HEK293 (cell line): ENCODE measurements around the gene CCDC122.

Experiments used
- EGR2 ChIP-seq: fragments of 450-650 bp; formaldehyde crosslinking; IDR thresholded peaks from 2 replicates; pipeline ENCODE4 v1.5.1; 2016; ENCODE audit warnings: low read depth, missing biosample characterization, missing genetic modification characterization
- SP2 ChIP-seq: fragments of 450-650 bp; formaldehyde crosslinking; IDR thresholded peaks from 2 replicates; pipeline ENCODE4 v1.5.1; 2016; ENCODE audit warnings: missing biosample characterization, missing genetic modification characterization
- ZNF133 ChIP-seq: fragments of 450-650 bp; formaldehyde crosslinking; IDR thresholded peaks from 2 replicates; pipeline ENCODE4 v1.5.1; 2016; ENCODE audit warnings: missing biosample characterization, missing genetic modification characterization
- ZNF302 ChIP-seq: fragments of 450-650 bp; formaldehyde crosslinking; IDR thresholded peaks from 2 replicates; pipeline ENCODE4 v1.5.1; 2016; ENCODE audit warnings: missing biosample characterization, missing genetic modification characterization, low read depth
- ZNF785 ChIP-seq: fragments of 450-650 bp; formaldehyde crosslinking; IDR thresholded peaks from 2 replicates; pipeline ENCODE4 v1.5.1; 2016; ENCODE audit warnings: missing biosample characterization, missing genetic modification characterization
- TF ChIP-seq, protein P1 (sequence below): fragments of 450-650 bp; formaldehyde crosslinking; IDR thresholded peaks from 2 replicates; pipeline ENCODE4 v1.5.1; 2016; ENCODE audit warnings: missing biosample characterization, missing genetic modification characterization
- TF ChIP-seq, protein P2 (sequence below): fragments of 450-650 bp; formaldehyde crosslinking; IDR thresholded peaks from 2 replicates; pipeline ENCODE4 v1.5.1; 2016; ENCODE audit warnings: missing biosample characterization, missing genetic modification characterization
- TF ChIP-seq, protein P3 (sequence below): fragments of 450-650 bp; formaldehyde crosslinking; IDR thresholded peaks from 2 replicates; pipeline ENCODE4 v1.5.1; 2016; ENCODE audit warnings: missing biosample characterization, missing genetic modification characterization
- TF ChIP-seq, protein P4 (sequence below): IDR thresholded peaks from 2 replicates; pipeline ENCODE4 v1.6.1; 2011; ENCODE audit warnings: mild to moderate bottlenecking, low read depth, low read length, borderline replicate concordance

- TF ChIP-seq, protein P1, sequence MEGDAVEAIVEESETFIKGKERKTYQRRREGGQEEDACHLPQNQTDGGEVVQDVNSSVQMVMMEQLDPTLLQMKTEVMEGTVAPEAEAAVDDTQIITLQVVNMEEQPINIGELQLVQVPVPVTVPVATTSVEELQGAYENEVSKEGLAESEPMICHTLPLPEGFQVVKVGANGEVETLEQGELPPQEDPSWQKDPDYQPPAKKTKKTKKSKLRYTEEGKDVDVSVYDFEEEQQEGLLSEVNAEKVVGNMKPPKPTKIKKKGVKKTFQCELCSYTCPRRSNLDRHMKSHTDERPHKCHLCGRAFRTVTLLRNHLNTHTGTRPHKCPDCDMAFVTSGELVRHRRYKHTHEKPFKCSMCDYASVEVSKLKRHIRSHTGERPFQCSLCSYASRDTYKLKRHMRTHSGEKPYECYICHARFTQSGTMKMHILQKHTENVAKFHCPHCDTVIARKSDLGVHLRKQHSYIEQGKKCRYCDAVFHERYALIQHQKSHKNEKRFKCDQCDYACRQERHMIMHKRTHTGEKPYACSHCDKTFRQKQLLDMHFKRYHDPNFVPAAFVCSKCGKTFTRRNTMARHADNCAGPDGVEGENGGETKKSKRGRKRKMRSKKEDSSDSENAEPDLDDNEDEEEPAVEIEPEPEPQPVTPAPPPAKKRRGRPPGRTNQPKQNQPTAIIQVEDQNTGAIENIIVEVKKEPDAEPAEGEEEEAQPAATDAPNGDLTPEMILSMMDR = no peak
- TF ChIP-seq, protein P2, sequence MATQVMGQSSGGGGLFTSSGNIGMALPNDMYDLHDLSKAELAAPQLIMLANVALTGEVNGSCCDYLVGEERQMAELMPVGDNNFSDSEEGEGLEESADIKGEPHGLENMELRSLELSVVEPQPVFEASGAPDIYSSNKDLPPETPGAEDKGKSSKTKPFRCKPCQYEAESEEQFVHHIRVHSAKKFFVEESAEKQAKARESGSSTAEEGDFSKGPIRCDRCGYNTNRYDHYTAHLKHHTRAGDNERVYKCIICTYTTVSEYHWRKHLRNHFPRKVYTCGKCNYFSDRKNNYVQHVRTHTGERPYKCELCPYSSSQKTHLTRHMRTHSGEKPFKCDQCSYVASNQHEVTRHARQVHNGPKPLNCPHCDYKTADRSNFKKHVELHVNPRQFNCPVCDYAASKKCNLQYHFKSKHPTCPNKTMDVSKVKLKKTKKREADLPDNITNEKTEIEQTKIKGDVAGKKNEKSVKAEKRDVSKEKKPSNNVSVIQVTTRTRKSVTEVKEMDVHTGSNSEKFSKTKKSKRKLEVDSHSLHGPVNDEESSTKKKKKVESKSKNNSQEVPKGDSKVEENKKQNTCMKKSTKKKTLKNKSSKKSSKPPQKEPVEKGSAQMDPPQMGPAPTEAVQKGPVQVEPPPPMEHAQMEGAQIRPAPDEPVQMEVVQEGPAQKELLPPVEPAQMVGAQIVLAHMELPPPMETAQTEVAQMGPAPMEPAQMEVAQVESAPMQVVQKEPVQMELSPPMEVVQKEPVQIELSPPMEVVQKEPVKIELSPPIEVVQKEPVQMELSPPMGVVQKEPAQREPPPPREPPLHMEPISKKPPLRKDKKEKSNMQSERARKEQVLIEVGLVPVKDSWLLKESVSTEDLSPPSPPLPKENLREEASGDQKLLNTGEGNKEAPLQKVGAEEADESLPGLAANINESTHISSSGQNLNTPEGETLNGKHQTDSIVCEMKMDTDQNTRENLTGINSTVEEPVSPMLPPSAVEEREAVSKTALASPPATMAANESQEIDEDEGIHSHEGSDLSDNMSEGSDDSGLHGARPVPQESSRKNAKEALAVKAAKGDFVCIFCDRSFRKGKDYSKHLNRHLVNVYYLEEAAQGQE = no peak
- TF ChIP-seq, protein P3, sequence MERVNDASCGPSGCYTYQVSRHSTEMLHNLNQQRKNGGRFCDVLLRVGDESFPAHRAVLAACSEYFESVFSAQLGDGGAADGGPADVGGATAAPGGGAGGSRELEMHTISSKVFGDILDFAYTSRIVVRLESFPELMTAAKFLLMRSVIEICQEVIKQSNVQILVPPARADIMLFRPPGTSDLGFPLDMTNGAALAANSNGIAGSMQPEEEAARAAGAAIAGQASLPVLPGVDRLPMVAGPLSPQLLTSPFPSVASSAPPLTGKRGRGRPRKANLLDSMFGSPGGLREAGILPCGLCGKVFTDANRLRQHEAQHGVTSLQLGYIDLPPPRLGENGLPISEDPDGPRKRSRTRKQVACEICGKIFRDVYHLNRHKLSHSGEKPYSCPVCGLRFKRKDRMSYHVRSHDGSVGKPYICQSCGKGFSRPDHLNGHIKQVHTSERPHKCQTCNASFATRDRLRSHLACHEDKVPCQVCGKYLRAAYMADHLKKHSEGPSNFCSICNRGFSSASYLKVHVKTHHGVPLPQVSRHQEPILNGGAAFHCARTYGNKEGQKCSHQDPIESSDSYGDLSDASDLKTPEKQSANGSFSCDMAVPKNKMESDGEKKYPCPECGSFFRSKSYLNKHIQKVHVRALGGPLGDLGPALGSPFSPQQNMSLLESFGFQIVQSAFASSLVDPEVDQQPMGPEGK (tag by site-specific recombination) = no peak
- TF ChIP-seq SP2 (no peak), ZNF785 (no peak), ZNF302 (no peak), ZNF133 (tag by site-specific recombination) (no peak), EGR2 (no peak)
- TF ChIP-seq, protein P4, sequence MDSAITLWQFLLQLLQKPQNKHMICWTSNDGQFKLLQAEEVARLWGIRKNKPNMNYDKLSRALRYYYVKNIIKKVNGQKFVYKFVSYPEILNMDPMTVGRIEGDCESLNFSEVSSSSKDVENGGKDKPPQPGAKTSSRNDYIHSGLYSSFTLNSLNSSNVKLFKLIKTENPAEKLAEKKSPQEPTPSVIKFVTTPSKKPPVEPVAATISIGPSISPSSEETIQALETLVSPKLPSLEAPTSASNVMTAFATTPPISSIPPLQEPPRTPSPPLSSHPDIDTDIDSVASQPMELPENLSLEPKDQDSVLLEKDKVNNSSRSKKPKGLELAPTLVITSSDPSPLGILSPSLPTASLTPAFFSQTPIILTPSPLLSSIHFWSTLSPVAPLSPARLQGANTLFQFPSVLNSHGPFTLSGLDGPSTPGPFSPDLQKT = no peak
These were observed 43.8 kb downstream of the CCDC122 start for GRCh38 chr13:43835701-43836100.
